A549 (cell line): ENCODE results near the gene CYP4B1. TPM values are rescaled to one million over a fixed set of nuclear protein-coding genes. Genes with fewer than 3 reads are reported as not detected.

Experiments used
- ATAC-seq, 2 experiments: fragments of 200-7000 bp in 1 of 2; fragments of >200 bp in 1 of 2; cut with Nextera tagmentation in 1 of 2; cut with Tn5 transposase in 1 of 2; 3 replicates each; pipeline versions ENCODE4 v1.8.0 to v1.9.1; 2018 to 2020; ENCODE audit warnings: mild to moderate bottlenecking in 1 of 2, moderate library complexity in 1 of 2
- CTCF ChIA-PET: fragments of 300-600 bp; sonication (Branson Sonifier 250); formaldehyde crosslinking; extraction: SDS; loops from one replicate; lab custom pipeline; 2021; ENCODE audit warnings: antibody characterized with exemption, inconsistent platforms; lab: Yijun Ruan, JAX
- POLR2A ChIA-PET: fragments of 350-600 bp; formaldehyde crosslinking; extraction: SDS; loops from one replicate; lab custom pipeline; 2021; ENCODE audit warnings: antibody characterized with exemption, inconsistent platforms; lab: Yijun Ruan, JAX
- DNase-seq, 2 experiments: peaks; one replicate each; pipeline versions ENCODE4 v3.0.0 to v3.0.0-alpha.2; 2011 to 2016; ENCODE audit warnings: low read depth in 1 of 2, low spot score in 1 of 2
- FAIRE-seq: peaks from 2 replicates; lab custom pipeline; 2011; peaks lifted over from hg19 to GRCh38; lab: Jason Lieb, UNC
- H3K27ac ChIP-seq, 2 experiments: fragments of >200 bp; sonication (Bioruptor Twin); formaldehyde crosslinking; 3 replicates each; pipeline ENCODE4 v1.5.1; 2016 to 2017
- H3K4me1 ChIP-seq: fragments of >200 bp; sonication (Bioruptor Twin); formaldehyde crosslinking; 3 replicates; pipeline ENCODE4 v1.6.1; 2016
- H3K4me2 ChIP-seq: fragments of >200 bp; sonication (Bioruptor Twin); formaldehyde crosslinking; 3 replicates; pipeline ENCODE4 v1.6.1; 2016
- H3K4me3 ChIP-seq: fragments of >200 bp; sonication (Bioruptor Twin); formaldehyde crosslinking; 3 replicates; pipeline ENCODE4 v1.5.1; 2016
- H3K9me3 ChIP-seq: fragments of >200 bp; sonication (Bioruptor Twin); formaldehyde crosslinking; 3 replicates; pipeline ENCODE4 v1.6.1; 2016
- CHD4 ChIP-seq: fragments of 200-600 bp; sonication (generic); IDR thresholded peaks from 2 replicates; pipeline ENCODE4 v1.6.1; 2016; ENCODE audit warnings: antibody characterized with exemption, mild to moderate bottlenecking, borderline replicate concordance
- FOXS1 ChIP-seq: fragments of 250-450 bp; sonication (Bioruptor Pico); IDR thresholded peaks from 2 replicates; pipeline ENCODE4 v1.5.0; 2020; ENCODE audit warnings: mild to moderate bottlenecking, moderate library complexity
- GATA3 ChIP-seq: IDR thresholded peaks from 2 replicates; pipeline ENCODE4 v1.6.1; 2012; ENCODE audit warnings: borderline replicate concordance
- HOXA7 ChIP-seq: fragments of 250-450 bp; sonication (Bioruptor Pico); IDR thresholded peaks from 2 replicates; pipeline ENCODE4 v1.5.0; 2020; ENCODE audit warnings: mild to moderate bottlenecking, moderate library complexity
- MAZ ChIP-seq: fragments of 150-350 bp; IDR thresholded peaks from 2 replicates; pipeline ENCODE4 v1.6.1; 2014; ENCODE audit warnings: antibody characterized with exemption, low read depth, low read length, borderline replicate concordance
- NFE2L2 ChIP-seq: fragments of 150-350 bp; conservative IDR thresholded peaks from 2 replicates; pipeline ENCODE4 v1.6.1; 2014; ENCODE audit warnings: low read length
- PHF8 ChIP-seq: fragments of 200-600 bp; sonication (generic); IDR thresholded peaks from 2 replicates; pipeline ENCODE4 v1.6.1; 2016; ENCODE audit warnings: low read depth, mild to moderate bottlenecking, antibody characterized with exemption, moderate library complexity, borderline replicate concordance
- POLR2A ChIP-seq: IDR thresholded peaks from 2 replicates; pipeline ENCODE4 v1.6.1; 2012; ENCODE audit warnings: mild to moderate bottlenecking, low read length
- RAD21 ChIP-seq, 2 experiments: fragments of >200 bp in 1 of 2; sonication (Bioruptor Twin) in 1 of 2; formaldehyde crosslinking in 1 of 2; IDR thresholded peaks in 1 of 2; conservative IDR thresholded peaks in 1 of 2; 2 replicates in 1 of 2; 3 replicates in 1 of 2; pipeline ENCODE4 v1.6.1; 2012 to 2018; ENCODE audit warnings: inconsistent platforms in 1 of 2
- TFCP2L1 ChIP-seq: fragments of 250-450 bp; sonication (Bioruptor Pico); IDR thresholded peaks from 2 replicates; pipeline ENCODE4 v1.5.0; 2021; ENCODE audit warnings: mild to moderate bottlenecking
- TP53 ChIP-seq: fragments of 250-450 bp; sonication (Bioruptor Pico); IDR thresholded peaks from 2 replicates; pipeline ENCODE4 v1.5.0; 2021; ENCODE audit warnings: mild to moderate bottlenecking, moderate library complexity
- ZC3H11A ChIP-seq: fragments of 450-650 bp; IDR thresholded peaks from 2 replicates; pipeline ENCODE4 v1.6.1; 2014; ENCODE audit warnings: antibody characterized with exemption, mild to moderate bottlenecking
- ZNF302 ChIP-seq: fragments of 250-450 bp; sonication (Bioruptor Pico); IDR thresholded peaks from 2 replicates; pipeline ENCODE4 v1.9.0; 2021; ENCODE audit warnings: inconsistent platforms, mild to moderate bottlenecking, moderate library complexity
- WGBS: methylation state at CpG from one replicate; pipeline ENCODE4 v1.1.6; 2017; ENCODE audit errors: missing lambda C conversion rate; 5-methylcytosine and 5-hydroxymethylcytosine counted together
- polyA plus RNA-seq, 4 experiments: library from polyadenylated mRNA; depleted of rRNA in 3 of 4; stranded (reverse); fragments of >200 nt; fragmentation: RNase III in 1 of 4; extraction: RNeasy Plus Mini Kit Qiagen cat#74134 plus additional on column Dnase treatment in 1 of 4; gene quantifications; 2 replicates in 3 of 4; 3 replicates in 1 of 4; pipeline ENCODE4 v1.2.3, GENCODE V29; 2011 to 2017
- TF ChIP-seq, protein P1 (sequence below): fragments of >200 bp; sonication (Bioruptor Twin); formaldehyde crosslinking; IDR thresholded peaks from 3 replicates; pipeline ENCODE4 v1.6.1; 2016
- TF ChIP-seq, protein P2 (sequence below): fragments of 250-450 bp; sonication (Bioruptor Pico); IDR thresholded peaks from 2 replicates; pipeline ENCODE4 v1.5.0; 2021; ENCODE audit warnings: mild to moderate bottlenecking, moderate library complexity, borderline replicate concordance
- TF ChIP-seq, protein P3 (sequence below): fragments of 150-350 bp; IDR thresholded peaks from 2 replicates; pipeline ENCODE4 v1.6.1; 2014; ENCODE audit warnings: low read depth, mild to moderate bottlenecking, low read length
- TF ChIP-seq, protein P4 (sequence below): fragments of 450-650 bp; IDR thresholded peaks from 2 replicates; pipeline ENCODE4 v1.6.1; 2014; ENCODE audit warnings: antibody characterized with exemption
- TF ChIP-seq, protein P5 (sequence below): fragments of >200 bp; sonication (Bioruptor Twin); formaldehyde crosslinking; IDR thresholded peaks from 3 replicates; pipeline ENCODE4 v1.5.1; 2016
- TF ChIP-seq, protein P6 (sequence below): IDR thresholded peaks from 2 replicates; pipeline ENCODE4 v1.6.1; 2012
- TF ChIP-seq, protein P7 (sequence below): fragments of >200 bp; sonication (Bioruptor Twin); formaldehyde crosslinking; IDR thresholded peaks from 2 replicates; pipeline ENCODE4 v1.6.1; 2016

The CYP4B1 gene
- polyA plus RNA-seq, 2 of the 4 experiments (the other 2 are of a cell fraction) = not detected

DNA sequence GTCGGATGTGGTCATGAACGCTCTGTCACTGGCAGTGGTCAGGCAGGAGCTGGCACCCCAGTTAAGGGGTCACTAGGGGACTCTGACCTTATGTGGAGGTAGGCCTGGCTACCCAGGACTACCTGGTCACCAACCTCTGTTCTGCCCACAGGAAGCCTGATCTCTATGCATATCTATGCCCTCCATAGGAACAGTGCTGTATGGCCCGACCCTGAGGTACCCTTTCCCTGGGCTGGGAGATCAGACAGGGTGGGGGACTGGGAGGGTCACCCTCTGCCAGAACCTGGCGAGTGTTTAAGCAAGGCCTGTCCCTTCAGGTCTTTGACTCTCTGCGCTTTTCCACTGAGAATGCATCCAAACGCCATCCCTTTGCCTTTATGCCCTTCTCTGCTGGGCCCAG is 19.0 kb downstream of the CYP4B1 start (continued):
- TF ChIP-seq, protein P1, sequence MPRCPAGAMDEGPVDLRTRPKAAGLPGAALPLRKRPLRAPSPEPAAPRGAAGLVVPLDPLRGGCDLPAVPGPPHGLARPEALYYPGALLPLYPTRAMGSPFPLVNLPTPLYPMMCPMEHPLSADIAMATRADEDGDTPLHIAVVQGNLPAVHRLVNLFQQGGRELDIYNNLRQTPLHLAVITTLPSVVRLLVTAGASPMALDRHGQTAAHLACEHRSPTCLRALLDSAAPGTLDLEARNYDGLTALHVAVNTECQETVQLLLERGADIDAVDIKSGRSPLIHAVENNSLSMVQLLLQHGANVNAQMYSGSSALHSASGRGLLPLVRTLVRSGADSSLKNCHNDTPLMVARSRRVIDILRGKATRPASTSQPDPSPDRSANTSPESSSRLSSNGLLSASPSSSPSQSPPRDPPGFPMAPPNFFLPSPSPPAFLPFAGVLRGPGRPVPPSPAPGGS = no peak
- no peak for TF ChIP-seq CHD4
- TF ChIP-seq, protein P2, sequence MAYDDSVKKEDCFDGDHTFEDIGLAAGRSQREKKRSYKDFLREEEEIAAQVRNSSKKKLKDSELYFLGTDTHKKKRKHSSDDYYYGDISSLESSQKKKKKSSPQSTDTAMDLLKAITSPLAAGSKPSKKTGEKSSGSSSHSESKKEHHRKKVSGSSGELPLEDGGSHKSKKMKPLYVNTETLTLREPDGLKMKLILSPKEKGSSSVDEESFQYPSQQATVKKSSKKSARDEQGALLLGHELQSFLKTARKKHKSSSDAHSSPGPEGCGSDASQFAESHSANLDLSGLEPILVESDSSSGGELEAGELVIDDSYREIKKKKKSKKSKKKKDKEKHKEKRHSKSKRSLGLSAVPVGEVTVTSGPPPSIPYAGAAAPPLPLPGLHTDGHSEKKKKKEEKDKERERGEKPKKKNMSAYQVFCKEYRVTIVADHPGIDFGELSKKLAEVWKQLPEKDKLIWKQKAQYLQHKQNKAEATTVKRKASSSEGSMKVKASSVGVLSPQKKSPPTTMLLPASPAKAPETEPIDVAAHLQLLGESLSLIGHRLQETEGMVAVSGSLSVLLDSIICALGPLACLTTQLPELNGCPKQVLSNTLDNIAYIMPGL = no peak

DNA sequence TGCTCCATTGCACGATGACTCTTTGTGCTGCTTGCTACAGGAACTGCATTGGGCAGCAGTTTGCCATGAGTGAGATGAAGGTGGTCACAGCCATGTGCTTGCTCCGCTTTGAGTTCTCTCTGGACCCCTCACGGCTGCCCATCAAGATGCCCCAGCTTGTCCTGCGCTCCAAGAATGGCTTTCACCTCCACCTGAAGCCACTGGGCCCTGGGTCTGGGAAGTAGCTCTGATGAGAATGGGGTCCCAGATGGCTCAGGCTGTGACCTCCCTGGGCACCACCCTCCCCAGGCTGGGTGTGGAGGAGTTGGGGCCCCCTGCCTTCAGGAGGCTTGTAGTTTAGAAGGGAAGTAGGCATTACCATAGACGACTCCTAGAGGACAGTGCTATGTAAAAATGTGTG is 19.7 kb downstream of the CYP4B1 start:
- WGBS = 7% methylated on average over 4 of the region's 5 CpGs
- FAIRE-seq (no peak), ATAC-seq (no peak)

DNA sequence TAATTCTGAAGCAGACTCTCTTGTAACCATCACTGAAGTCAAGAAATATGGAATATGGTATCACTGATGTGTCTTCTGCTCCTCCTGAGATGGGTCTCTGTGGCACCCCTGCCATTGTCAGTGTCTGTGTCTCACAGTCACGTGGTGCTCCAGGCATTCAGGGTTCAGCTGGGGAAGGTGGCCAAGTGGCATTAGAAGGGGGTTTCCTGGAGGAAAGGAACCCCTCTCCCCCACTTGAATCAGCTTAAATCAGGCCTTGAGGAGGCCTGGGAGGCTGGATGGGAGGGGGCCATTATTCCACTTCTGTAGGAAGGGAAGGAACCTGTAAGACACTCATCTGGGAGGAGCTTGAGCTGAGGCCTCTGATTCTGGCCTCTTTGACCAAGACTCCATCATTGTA is 20.5 kb downstream of the CYP4B1 start:
- Histone ChIP-seq H3K9me3 (no peaks in the 10 kb centered on the region), H3K4me1 (no peaks in the 10 kb centered on the region)
- no peak for TF ChIP-seq ZNF302 (CRISPR knock-in tag)
- TF ChIP-seq, protein P3, sequence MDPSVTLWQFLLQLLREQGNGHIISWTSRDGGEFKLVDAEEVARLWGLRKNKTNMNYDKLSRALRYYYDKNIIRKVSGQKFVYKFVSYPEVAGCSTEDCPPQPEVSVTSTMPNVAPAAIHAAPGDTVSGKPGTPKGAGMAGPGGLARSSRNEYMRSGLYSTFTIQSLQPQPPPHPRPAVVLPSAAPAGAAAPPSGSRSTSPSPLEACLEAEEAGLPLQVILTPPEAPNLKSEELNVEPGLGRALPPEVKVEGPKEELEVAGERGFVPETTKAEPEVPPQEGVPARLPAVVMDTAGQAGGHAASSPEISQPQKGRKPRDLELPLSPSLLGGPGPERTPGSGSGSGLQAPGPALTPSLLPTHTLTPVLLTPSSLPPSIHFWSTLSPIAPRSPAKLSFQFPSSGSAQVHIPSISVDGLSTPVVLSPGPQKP = no peak
- no peak for TF ChIP-seq HOXA7 (CRISPR knock-in tag)
- TF ChIP-seq TP53 (CRISPR knock-in tag) = no peak
- no peak for TF ChIP-seq PHF8
- TF ChIP-seq, protein P4, sequence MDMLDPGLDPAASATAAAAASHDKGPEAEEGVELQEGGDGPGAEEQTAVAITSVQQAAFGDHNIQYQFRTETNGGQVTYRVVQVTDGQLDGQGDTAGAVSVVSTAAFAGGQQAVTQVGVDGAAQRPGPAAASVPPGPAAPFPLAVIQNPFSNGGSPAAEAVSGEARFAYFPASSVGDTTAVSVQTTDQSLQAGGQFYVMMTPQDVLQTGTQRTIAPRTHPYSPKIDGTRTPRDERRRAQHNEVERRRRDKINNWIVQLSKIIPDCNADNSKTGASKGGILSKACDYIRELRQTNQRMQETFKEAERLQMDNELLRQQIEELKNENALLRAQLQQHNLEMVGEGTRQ = no peak
- no peak for TF ChIP-seq POLR2A
- TF ChIP-seq, protein P5, sequence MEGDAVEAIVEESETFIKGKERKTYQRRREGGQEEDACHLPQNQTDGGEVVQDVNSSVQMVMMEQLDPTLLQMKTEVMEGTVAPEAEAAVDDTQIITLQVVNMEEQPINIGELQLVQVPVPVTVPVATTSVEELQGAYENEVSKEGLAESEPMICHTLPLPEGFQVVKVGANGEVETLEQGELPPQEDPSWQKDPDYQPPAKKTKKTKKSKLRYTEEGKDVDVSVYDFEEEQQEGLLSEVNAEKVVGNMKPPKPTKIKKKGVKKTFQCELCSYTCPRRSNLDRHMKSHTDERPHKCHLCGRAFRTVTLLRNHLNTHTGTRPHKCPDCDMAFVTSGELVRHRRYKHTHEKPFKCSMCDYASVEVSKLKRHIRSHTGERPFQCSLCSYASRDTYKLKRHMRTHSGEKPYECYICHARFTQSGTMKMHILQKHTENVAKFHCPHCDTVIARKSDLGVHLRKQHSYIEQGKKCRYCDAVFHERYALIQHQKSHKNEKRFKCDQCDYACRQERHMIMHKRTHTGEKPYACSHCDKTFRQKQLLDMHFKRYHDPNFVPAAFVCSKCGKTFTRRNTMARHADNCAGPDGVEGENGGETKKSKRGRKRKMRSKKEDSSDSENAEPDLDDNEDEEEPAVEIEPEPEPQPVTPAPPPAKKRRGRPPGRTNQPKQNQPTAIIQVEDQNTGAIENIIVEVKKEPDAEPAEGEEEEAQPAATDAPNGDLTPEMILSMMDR = no peak
- TF ChIP-seq FOXS1 (CRISPR knock-in tag) = no peak
- TF ChIP-seq NFE2L2 = no peak
- TF ChIP-seq RAD21 (conservative IDR thresholded peaks at IDR 0.05 in 1 of 2, IDR thresholded peaks at IDR 0.05 in 1 of 2) = no peak
- TF ChIP-seq, protein P6, sequence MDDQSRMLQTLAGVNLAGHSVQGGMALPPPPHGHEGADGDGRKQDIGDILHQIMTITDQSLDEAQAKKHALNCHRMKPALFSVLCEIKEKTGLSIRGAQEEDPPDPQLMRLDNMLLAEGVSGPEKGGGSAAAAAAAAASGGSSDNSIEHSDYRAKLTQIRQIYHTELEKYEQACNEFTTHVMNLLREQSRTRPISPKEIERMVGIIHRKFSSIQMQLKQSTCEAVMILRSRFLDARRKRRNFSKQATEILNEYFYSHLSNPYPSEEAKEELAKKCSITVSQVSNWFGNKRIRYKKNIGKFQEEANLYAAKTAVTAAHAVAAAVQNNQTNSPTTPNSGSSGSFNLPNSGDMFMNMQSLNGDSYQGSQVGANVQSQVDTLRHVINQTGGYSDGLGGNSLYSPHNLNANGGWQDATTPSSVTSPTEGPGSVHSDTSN = no peak
- TF ChIP-seq GATA3 = no peak
- TF ChIP-seq, all 56 proteins: peak for 0
- ChIA-PET POLR2A (no interaction called here), CTCF (no interaction called here)
- Histone ChIP-seq H3K4me2 (no peak overlapping the region), H3K27ac (no peak overlapping the region), H3K4me3 (no peak overlapping the region)
- FAIRE-seq = no peak
- ATAC-seq = no peak
- 0% methylated on average over 1 of the region's 1 CpG for WGBS
- no peak for DNase-seq

More for the DNA sequence above, 19.7 kb downstream of the CYP4B1 start:
- POLR2A ChIA-PET = no interaction called here
- TF ChIP-seq ZC3H11A (no peak), TFCP2L1 (CRISPR knock-in tag) (no peak), MAZ (no peak)
- TF ChIP-seq, protein P7, sequence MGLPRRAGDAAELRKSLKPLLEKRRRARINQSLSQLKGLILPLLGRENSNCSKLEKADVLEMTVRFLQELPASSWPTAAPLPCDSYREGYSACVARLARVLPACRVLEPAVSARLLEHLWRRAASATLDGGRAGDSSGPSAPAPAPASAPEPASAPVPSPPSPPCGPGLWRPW = no peak
- CTCF ChIA-PET = no interaction called here
- no peak for DNase-seq
- Histone ChIP-seq H3K9me3 (no peaks in the 10 kb centered on the region), H3K4me1 (no peaks in the 10 kb centered on the region), H3K4me2 (no peak overlapping the region), H3K4me3 (no peak overlapping the region), H3K27ac (no peak overlapping the region)
